COR-L47 (cell line): Measurements from ENCODE around the gene FBXL14.

Experiments
- DNase-seq: peaks from one replicate; lab custom pipeline; 2025; lab: John Stamatoyannopoulos, UW

Gene FBXL14

DNA sequence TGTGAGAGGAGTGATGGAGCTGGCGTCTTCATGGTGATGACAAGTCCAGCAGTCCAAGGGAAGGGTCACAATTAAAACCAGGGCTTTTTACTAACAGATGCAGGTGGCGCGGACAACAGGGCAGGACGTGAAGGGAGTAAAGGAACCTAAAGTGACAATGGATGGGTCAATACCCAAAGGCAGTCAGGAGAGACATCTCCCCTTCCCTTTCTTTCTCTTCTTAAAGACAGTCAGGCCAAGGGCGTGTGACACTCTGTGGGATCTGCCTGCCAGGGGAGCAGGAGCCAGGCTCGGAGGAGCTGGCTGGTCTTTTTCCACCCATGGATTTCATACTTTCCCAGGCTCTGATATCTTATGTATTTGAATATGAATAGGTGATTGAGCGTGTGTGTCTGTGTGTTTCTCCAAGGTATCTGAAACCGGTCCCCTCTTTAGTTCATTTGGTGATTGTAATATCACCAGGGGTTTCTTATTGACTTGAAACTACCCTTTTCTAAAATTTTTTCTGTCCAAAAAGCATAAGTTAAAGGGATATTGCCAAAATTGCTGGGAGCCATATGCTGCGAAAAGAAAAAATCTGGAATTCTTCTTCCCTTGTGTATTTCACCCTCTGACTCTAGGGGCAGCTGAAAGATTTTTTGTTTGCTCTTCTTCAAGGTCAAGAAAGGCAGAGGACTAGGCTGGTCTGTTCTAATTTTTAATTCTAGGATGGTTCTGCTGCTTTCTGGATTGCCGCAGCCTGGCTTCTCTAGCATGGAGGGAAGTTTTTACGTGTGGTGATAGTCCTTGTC lies 61.8 kb downstream of the FBXL14 start:
- DNase-seq: no peak

DNA sequence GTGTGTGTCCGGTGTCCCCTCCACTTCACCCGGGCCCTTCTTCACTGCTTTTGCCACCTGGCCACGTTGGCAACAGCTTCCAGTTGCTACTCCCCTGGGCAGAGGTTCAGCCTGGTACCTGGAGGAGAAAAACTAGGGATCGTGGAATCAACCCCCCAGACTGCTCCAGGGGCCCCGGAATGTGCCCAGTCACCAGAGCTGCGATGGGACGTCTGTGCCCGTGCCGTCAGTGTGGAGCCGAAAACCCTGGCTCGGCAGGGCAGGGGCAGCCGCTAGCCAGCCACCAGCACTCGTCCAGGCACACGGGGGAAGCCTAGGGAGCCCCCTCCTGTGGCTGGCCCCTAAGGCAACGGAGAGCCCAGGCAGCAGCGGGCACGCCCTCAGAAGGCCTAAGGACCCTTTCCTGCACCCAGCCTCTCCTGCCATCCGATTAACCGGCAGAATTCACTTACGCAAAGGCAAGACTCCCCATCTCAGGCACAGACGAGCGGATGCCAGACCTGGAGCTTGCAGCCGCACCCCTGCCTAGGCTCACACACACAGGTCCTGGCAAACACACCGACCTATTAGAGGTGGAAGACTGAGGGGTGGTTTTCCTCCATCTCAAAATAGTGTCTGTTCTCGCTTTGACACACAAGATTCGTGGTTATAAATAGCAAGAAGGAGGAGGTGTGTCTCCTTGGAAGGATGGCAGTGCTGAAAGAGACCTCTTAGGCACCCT lies 62.6 kb downstream of the FBXL14 start:
- DNase-seq: no peak

DNA sequence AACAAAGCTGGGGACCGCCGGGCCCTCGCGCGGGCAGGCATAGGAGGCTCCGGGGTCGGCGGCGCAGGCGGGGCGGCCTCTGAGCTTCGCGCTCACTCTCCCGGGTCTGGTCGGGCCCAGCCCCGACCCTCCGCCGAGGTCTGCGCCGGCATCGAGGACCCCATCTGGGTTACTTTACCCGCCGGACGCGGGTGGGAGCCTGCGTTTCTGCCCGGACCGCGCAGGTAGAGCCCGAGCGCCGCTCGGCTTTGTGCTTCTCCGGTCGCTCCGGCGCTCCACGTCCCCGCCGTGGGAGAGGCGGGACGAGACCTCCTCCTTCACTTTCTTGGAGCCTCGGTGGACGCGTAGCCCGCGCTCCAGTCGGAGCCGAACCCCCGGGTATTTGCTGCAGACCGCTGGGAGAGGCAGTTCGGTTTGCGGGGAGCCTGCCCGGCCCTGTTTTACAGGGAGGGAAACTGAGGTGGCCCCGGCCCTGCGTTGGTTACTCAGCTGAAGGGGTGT lies 63.2 kb downstream of the FBXL14 start:
- DNase-seq: no peak

- no peak for DNase-seq
Observed at GRCh38 chr12:1530592-1531152, 63.7 kb downstream of the FBXL14 start.

- no peak for DNase-seq
Observed at GRCh38 chr12:1529862-1530591, 64.4 kb downstream of the FBXL14 start.

DNA sequence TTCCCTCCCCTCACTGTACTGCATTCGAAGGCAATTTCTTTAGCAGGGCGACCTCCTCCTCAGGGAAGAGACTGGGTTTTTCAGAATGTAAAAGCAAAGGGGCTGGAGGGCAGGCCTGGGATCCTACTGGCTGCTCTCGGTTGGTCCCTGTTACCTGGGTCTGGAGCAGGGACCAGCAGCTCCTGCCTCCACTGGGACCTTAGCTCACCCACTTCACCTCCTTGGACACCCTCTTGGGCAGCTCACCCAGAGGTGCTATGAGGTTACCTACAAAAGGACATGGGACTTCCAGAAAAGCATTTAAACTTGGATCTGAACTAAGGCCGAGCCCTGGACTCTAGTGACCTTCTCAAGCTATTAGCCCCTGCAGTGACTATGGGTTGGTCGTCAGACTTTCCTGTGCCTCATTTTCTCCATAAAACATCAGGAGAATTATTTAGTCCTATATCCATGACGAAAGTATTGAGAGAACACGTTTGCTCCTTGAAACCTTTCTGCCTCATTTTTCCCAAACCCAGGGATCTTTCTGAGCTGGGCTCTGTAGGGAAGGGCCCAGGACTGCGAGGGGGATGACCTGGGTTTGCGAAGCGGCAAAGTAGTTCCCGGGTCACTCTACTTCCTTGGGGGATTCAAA lies 65.0 kb downstream of the FBXL14 start:
- no peak for DNase-seq

DNA sequence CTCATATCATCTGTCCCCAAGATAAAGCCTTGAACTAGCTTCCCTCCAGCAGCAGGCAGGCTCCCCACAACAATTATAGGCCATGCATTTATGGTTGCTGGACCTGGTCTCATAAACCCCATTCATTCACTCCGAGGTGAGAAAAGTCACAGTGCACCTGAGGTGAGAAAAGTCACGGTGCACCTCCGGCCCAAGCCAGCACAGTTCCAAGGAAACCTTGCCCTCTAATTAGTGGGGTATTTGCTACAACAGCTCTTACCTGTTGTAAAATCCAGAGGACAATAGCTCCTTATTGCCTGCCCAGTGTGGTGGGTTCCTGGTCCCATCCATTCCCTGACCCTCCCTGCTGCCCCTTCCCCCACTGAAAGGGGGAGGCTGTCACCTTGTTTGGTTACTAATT lies 65.6 kb downstream of the FBXL14 start:
- DNase-seq: no peak

- DNase-seq: no peak
Observed at GRCh38 chr12:1527789-1528188, 66.6 kb downstream of the FBXL14 start.

DNA sequence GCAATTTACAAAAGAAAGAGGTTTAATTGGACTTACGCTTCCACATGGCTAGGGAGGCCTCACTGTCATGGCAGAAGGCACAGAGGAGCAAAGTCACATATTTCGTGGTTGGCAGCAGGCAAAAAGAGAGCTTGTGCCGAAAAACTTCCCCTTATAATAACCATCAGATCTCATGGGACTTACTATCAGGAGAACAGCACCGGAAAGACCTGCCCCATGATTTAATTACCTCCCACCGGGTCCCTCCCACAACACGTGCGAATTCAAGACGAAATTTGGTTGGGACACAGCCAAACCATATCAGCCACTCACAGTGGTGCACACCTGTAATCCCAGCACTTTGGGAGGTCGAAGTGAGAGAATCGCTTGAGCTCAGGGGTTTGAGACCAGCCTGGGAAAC lies 68.5 kb downstream of the FBXL14 start:
- DNase-seq: no peak

DNA sequence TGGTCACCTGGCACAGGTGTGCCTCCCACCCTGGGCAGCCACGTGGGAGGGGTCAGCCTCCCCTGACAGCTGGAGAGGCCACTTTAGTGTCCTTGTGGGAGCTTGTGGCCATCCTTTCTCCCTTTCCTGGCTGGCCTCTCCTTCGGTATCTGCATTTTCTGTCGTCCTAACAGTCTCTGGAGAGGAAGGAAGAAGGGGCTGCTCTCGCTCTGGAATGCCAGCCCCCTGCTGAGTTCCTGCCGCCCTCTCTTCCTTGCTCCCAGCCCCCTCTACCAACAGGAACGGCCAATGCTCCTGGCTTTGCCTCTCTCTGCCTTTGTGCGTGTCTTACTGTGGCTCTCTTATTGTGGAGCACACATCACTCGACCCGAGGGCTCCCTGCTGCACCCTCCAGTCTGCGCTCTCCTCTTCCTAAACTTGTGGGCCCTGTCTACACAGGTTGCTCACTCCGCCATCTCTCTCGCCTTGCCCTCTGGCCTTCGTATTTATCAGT lies 70.8 kb downstream of the FBXL14 start:
- DNase-seq: no peak

DNA sequence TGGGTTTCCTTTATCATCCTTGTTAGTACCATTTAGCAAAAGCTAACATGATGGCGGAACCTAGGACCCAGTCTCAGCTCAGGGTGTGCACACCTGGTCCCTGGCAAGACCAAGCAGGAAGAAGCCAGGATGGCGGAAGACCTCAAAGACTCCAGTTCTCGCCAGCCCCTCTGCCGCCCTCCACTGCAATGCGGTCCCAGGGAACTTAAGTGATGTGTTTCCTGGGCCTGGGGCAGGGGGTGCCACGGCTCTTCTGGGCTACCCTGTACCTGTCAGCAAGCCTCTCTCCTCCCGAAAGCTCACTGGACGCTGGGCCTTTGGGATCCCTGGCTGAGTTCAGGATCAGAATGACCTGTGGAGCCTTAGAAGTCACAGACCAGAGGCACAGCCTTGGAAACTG lies 71.3 kb downstream of the FBXL14 start:
- no peak for DNase-seq

- no peak for DNase-seq
Observed at GRCh38 chr12:1519642-1520041, 74.7 kb downstream of the FBXL14 start.

DNA sequence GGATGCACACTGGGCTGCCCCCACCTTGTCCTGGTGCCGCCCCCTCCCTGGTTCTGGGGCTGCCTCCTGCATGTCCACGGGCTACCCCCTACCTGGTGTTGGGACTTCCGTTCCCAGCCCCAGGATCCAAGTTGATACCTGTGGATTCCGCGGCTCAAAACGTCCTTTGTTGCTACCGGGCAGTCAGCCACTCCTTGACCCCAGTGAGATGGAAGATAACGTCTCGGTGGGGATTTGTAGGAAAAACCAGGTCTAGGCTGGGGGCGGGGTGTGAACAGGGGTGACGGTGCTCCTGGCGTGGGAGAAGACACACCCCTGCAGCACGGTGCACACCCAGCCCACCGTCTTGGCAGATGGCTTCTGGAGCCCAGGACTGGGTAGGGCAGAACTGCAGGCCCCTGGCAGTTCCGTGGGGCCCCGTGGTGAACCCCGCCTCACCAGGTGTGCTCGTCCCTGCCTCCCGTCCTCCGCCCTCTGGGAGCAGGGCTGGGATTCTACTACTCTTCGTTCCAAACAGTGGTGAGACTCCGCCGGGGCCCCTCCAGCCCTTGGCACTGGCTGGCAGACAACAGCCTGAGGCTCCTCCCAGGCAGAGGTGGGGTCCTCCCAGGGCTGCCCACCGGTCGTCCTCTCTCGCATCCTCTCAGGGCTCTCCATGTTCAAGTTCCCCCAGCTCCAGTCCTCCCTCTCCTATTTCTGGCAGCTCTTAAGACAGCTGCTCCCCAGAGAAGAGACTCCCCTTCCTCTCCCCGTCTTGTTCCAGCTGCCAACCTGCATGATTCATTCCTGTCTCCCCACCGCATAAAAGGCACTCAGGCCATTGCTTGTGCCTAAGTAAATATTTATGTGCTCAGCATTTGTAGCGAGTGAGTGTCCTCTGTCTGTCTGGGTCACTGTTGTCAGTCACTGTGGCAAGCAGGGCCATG lies 75.5 kb downstream of the FBXL14 start:
- DNase-seq: no peak

DNA sequence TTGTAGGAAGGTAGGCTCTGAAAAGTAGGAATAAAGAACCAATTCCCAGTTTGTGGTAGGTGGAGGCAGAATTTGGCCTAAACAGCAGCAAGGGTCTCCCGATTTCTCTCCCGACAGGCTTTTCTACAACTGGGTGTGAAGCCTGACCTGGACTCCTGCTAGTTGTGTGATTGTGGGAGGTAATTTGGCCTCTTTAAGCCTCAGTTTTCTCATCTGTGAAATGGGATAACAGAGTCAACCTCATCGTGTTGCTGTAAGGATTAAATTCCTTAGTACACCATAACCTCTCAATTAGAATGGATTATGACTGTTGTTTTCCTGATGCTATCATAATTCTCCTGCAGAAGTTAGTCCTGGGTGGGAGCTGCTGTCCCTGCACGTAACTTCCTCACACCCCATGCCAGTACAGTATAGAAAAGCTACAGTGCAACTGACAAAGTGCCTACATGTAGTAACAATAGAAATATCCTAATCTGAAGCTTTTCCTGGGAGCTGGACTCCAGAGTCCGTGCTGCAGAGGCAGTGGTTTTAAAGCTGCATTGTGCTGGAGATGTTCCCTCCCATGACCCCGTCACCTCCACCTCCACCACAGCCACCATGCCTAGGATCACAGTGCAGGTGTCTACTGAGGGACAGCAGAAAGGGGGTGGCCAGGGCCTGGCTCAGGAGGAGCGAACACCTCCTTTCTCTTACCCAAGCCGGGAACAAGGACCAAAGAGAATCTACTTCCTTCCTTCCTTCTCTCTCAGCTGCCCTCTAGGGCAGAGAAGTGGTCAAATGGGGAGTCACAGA lies 76.5 kb downstream of the FBXL14 start:
- no peak for DNase-seq

GRCh38 chr12:1517007-1517406 lies 77.4 kb downstream of the FBXL14 start:
- no peak for DNase-seq
